ENCODE results near the gene TLR9.
A peak's percentile ranks its signal among the peaks of the same experiment; 100 is the strongest.

The TLR9 gene

GRCh38 chr3:52247409-52248164, 22.1 kb upstream of the TLR9 start:
- DNase-seq = no peak

GRCh38 chr3:52246728-52247408, 21.4 kb upstream of the TLR9 start:
- peak; percentile 48 for DNase-seq

- peak; percentile 47 for DNase-seq
Measured at GRCh38 chr3:52246264-52246620, 20.8 kb upstream of the TLR9 start.

- DNase-seq = peak; percentile 72
Measured at GRCh38 chr3:52245322-52246263, 20.1 kb upstream of the TLR9 start, which contains the start of gene PPM1M. TSS of gene PPM1M (plus strand) at chr3:52245759. CDS start at chr3:52245825, 66 bp downstream.

- DNase-seq = peak; percentile 70
Measured at GRCh38 chr3:52243791-52244628, 18.6 kb upstream of the TLR9 start.

- DNase-seq = no peak
Measured at GRCh38 chr3:52242039-52242438, 16.6 kb upstream of the TLR9 start.

- DNase-seq = no peak
Measured at GRCh38 chr3:52240886-52241370, 15.5 kb upstream of the TLR9 start.

GRCh38 chr3:52240059-52240885, 14.8 kb upstream of the TLR9 start:
- peak; percentile 79 for DNase-seq

- DNase-seq = peak; percentile 91
Measured at GRCh38 chr3:52238761-52239701, 13.6 kb upstream of the TLR9 start, which contains the start of gene TWF2. TSS of gene TWF2 (minus strand) at chr3:52239158. CDS start at chr3:52239016, 142 bp downstream.

GRCh38 chr3:52238193-52238760, 12.8 kb upstream of the TLR9 start:
- no peak for DNase-seq

GRCh38 chr3:52237657-52238172, 12.3 kb upstream of the TLR9 start:
- DNase-seq = no peak

GRCh38 chr3:52237006-52237656, 11.7 kb upstream of the TLR9 start:
- no peak for DNase-seq

GRCh38 chr3:52236424-52236886, 11.0 kb upstream of the TLR9 start:
- DNase-seq = no peak

- DNase-seq = no peak
Measured at GRCh38 chr3:52234516-52235447, 9.3 kb upstream of the TLR9 start.

GRCh38 chr3:52233968-52234367, 8.5 kb upstream of the TLR9 start:
- DNase-seq = no peak

- DNase-seq = no peak
Measured at GRCh38 chr3:52233108-52233591, 7.7 kb upstream of the TLR9 start.
